Measurements from ENCODE around the gene RFK.
"Not testable (repeated sequence)": the region's sequence is repeated elsewhere in the genome, so short reads cannot be mapped to it uniquely, and the experiment has no call there.

RFK gene

DNA sequence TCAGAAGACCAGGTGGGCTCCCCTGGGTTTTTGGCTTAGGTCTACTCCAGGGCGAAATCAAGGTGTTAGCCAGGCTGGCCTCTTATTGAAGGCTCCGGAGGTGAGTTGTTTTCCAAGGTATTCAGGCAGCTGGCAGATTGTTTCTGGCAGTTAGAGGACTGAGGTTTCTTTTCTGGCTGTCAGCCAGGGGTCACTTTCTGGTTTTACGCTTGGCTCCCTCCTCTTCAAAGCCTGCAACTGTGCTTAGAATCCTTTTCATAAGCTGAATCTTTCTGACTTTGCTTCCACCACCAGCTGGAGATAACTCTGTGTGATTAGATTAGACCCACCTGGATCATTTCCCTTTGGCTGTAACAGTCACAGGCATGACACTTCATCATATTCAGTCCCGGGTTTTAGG lies 24.6 kb downstream of the RFK start:
- peak; percentile 12 for DNase-seq

DNA sequence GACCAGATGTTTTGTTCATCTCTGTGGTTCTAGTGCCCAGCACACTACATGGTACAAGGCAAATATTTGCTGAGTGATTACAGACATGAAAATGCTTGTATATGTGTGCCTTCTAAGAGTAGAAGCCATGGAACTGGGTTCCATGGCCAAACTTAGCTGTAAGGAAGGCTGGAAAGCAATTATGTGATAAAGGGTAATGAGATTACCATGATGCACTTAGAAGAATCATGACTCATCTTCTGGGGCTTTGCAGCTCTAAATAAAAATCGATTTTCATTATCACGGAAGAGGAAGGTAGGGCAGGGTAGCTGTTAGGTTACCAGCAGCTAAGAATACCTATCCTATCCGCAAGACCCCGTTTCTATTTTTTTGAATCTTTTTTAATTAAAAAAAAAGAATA lies 28.0 kb downstream of the RFK start:
- DNase-seq, result no peak

DNA sequence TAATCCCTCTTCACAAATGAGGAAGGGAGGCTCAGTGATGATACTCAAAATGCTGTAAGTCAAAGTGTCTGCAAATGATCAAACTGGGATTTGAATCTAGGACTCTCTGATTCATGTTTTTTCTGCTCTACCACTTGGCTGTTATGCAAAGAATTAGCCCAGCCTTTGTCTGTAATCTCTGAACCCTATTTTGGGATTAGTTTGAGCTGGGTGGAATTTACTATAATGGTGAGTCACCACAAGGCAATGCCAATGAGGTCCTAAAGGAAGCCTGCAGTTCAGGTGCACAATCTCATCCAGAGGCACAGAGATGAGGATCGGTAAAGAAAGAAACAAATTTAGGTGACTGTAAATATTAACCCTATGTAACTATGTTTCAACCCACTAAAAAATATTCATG lies 29.2 kb downstream of the RFK start:
- DNase-seq, result no peak

DNA sequence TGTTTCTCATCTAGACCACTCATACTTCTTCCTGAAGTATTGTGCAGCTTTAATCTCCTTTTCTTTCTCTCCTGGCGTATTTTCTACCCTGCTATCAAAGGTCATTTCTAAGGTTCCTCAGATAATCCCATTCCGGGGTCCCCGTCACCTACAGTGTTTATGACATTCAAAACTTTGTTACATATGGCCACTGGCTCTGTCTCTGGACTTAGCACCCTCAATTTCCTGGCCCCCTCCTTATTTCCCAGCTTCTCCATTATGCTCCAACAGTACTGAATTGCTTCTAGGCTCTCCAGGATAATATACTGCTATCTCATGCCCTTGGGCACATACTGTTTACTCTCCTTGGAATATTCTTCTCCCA lies 31.2 kb downstream of the RFK start:
- DNase-seq, result no peak

DNA sequence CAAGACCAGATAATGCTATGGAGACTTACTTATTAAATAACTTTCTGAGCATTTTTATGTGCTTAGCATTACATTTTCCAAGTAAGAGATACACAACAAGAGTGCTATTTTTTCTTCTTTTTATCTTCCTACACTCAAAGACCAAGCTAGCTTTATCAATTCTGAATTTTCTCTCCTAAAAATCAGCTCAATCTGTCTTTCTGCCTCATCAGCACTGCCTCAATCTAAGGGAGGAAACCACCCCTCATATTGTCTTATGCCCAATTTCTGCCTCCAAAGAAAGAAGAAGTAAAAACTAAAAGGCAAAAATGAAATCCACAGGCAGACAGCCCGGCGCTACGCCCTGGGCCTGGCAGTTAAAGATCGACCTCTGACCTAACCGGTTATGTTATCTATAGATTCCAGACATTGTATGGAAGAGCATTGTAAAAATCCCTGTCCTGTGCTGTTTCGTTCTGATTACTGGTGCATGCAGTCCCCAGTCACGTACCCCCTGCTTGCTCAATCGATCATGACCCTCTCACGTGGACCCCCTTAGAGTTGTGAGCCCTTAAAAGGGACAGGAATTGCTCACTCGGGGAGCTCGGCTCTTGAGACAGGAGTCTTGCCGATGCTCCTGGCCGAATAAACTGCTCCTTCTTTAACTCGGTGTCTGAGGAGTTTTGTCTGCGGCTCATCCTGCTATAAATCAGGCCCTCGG lies 31.7 kb downstream of the RFK start:
- DNase-seq, result not testable (repeated sequence)

DNA sequence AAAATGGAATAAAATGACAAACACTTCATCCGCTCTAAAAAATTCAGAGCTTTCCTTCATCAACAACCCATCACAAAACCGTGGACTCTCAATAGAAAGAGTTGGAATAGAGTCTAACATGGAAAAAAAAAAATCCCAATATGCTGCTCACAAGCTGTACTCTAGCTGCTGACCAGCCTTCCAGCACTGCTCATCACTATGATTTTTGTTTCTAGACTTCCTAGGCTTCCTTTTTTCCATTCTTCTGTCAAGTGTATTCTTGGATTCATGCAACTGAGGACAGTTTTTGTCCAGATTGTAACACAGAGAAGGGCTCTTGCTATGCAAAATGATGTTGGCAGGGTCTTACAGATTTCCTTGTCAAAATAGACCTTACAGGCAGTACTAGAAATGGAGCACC lies 34.5 kb downstream of the RFK start:
- DNase-seq, result no peak

DNA sequence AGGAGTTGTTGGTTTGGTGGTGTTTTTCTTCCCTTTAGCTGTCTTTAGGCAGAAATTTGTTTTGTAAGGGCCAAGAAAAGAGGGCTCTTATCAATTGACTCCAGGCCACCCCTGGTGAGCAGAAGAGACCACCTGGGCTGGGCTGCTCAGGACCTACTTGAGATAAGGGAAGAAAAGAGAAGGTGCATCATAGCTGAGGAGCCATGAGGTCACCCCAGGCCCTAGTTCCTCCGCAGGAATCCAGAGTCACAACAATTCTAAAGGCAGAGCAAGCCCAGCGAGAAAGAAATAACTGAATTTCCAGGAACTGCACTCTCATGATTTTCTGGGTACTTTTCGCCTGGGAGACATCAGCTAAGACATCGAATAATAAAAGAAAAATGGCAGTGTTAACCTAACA lies 34.9 kb downstream of the RFK start:
- DNase-seq, result no peak

DNA sequence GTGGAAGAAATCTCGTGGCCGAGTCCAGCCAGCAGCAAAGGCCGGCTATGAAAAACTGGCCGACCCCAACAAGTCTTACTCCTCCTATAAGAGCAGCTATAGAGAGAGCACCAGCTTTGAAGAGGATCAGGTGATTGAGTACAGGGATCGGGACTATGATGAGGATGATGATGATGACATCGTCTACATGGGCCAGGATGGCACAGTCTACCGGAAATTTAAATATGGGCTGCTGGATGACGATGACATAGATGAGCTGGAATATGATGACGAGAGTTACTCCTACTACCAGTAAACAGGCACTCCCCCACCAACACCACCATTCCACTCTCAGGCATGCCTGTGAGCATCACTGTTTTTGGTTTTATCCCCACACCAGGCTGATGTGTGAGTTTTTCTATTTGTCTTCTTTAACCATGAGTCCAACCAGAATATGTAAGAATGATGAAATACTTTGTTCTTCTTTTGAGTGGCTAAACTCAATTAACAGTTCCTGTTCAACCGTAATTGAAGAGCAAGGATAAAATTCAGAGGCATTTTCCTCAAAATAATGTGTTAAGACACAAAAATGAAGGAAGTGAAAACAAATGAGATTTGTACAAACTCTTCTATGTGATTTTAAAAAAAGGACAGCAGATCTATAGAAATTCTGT lies 35.5 kb downstream of the RFK start:
- no peak for DNase-seq

DNA sequence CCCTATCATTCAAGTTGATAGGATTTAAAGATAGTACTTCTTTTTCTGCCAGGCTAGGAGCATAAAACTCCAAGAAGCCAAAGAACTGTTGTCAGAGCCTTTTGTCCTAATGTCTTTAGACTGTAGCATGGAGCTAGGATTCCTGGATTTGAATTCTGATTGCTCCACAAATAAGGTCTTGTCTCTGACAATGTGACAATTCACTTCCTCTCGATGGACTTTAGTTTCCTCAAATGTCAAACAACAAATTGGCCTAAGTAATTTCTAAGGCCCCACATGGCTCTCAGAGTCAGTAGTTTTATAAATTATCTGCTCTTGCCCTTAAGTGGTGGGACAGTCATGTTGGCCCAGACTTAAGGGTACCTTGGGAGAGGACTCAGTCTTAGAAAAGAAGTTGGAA lies 36.7 kb downstream of the RFK start:
- DNase-seq, result no peak

DNA sequence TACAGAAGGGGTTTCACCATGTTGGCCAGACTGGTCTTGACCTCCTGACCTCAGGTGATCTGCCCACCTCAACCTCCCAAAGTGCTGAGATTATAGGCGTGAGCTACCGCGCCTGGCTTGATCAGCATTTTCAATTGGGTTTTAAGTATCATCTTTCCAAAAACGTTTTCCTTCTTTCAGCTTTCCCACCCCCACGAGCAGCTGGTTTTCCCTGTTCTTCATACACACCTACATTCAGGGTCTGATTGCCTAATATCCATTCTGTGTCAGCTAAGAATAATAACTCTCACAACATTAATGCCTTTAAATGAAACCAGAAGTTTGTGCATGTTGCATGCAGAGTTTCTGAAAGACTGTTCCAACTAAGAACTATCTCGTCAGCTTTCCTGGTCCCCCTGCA lies 38.3 kb downstream of the RFK start:
- DNase-seq, result no peak

DNA sequence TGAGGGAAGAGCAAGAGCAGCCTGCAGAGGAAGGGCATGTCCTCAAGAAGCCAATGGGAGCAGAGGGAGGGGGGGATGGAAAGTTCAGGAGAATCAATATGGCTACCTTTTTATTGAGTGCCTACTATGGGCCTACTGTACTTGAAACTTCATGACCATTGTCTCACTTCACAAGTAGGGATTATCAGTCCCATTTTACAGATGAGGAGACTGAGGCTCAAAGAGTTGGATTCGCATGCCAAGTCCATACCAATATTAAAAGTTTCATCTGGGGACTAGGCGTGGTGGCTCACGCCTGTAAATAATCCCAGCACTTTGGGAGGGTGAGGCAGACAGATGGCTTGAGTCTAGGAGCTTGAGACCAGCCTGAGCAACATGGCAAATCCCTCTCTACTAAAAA lies 40.0 kb downstream of the RFK start:
- DNase-seq, result no peak

DNA sequence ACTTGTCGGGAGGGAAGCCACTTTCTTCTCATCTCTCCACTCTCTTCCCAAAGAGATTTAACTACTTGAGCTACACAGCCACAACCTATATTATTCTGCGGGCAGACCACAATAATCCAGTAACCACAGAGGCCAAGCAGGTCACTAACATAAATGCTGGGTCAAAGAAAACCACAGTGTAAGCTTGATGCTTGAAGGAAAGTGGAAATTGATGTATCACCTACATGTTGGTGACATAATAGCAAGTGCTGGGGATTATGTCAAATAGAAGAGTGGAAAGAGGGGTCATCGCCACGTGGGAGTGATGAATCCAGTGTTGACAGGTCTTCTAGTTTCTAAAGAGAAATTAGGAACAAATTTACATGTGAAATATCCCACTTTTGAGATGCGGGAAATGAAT lies 40.9 kb downstream of the RFK start:
- no peak for DNase-seq

DNA sequence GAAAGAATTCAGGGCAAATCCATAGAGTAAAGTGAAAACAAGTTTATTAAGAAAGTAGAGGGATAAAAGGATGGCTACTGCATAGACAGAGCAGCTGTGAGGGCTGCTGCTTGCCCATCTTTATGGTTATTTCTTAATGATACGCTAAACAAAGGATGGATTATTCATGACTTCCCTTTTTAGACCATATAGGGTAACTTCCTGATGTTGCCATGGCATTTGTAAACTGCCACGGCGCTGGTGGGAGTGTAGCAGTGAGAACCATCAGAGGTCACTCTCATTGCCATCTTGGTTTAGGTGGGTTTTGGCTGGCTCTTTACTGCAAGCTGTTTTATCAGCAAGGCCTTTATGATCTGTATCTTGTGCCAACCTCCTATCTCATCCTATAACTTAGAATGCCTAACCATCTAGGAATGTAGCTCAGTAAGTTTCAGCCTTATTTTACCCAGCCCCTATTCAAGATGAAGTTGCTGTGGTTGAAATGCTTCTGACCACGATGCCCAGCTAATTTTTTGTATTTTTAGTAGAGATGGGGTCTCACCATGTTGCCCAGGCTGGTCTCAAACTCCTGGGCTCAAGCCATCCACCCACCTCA lies 42.1 kb downstream of the RFK start:
- no peak for DNase-seq

DNA sequence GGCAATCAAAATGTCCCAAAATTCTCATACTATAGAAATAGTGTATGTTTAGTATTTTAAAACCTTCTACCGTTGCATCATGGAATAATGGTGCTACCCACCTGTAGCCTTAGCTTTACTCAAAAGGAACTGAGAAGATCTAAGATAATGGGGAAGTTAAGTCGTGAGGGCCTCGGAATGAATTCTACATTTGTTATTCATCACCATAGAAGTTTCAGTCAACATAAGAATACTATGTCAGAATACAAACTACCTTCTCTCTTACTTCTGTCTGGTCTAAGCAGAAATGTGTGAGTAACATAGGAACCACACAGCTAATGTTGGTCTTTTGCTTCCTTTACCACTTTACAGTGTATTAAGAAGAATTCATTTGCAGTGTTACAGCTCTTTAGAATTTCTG lies 43.2 kb downstream of the RFK start:
- no peak for DNase-seq

DNA sequence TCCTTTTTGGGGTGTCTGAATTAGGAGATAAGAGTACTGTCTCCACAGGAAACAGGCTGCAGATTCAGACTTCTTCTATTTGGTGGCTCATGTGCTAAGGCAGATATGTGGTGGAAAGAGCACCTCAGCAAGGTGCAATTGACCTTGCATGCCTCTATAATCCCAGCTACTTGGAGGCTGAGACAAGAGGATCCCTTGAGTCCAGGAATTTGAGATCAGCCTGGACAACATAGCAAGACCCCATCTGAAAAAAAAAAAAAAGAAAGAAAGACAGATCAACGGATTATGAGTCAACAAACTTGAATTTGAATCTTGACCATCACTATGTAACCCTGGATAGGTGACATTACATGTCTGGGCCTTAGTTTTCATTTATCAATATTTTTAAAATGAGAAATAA lies 44.4 kb downstream of the RFK start:
- no peak for DNase-seq

DNA sequence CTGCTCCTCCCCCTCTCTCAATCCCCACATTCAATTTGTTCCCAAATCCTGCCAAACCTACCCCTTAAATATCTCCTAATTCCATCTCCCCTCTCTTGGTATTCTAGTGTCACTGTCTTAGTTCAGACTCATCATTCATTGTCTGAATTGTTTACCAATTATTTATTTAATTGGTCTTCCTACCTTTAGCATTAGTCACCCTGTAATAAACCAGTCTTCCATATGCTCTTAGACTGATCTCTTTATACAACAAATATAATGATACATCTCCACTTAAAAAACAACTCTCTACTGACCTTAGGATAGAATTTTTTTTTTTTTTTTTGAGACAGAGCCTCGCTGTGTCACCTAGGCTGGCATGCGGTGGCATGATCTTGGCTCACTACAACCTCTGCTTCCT lies 51.4 kb downstream of the RFK start:
- DNase-seq, result no peak

DNA sequence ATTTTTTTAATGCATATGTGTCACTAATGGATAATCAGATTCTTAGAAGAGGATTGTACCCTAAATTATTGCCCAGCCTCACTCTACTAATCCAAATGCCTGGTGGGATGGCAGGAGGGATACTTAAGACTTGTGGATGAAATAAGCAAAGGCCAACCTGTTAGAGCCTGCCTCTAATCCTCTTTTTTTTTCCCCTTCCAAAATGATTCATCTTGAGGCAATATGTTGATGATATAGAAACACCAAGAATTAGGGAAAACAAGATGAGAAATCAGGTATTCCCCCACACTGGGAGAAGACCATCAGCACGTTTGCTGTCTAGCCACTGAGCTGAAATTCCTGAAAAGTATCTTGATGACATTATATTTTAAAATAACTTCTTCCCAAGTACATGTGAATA lies 52.0 kb downstream of the RFK start:
- DNase-seq, result no peak

DNA sequence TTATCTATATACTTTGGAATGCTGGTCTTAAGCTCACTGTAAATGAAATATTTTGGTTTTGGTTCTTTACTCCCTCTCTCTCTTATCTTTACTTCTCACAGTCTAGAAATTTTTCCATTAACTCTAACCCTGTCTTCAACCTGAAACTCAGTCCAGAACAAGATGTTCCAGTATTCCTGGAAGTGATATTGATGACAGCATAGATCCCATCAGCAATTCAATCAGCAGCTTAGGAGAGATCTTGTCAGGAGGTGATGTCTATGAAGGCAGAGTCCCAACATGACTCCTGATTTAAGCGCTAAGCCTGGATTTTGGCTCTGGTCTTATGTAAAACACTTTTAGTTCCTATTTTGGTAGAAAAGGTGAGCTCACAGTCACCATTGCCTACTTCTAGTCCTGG lies 52.6 kb downstream of the RFK start:
- no peak for DNase-seq

DNA sequence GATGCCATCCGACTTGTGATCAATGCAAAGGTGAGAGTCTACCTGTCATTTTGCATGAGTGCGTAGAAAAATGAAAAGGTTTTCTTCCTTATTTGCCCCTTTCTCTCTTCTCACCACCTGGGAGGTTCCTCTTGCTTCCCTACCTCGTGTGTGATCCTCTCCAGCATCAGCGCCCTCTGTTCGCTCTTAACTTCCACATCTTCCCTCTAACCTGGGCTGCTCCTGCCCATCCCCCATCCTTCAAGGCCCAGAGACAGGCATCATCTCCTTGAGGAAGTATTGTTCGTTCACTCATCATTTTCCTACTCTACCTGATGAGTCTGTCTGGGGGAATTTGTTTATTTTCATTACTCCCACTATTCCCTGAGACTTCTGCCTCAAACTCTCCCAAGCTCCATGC lies 55.8 kb downstream of the RFK start:
- DNase-seq, result no peak

DNA sequence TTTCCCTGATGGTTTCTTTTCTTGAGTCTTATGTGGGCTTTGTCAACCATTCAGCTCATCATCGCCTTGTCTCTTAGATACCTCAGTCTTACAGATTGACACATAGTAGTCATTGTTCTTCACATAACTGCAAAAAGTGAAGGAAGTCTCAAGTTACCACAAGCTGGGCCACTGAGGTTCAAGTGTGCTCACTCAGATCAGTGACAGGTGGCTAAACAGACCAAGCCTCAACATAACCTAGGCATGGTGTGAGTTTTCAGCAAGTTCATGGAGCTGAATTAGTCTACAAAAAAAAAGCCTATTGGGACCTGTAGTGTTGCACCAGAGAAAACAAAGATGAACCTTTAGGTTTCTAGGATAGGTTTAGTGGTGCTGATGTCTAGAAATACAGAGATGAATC lies 58.2 kb downstream of the RFK start:
- no peak for DNase-seq
